HL-60 (cell line): ENCODE measurements around the gene SPATA6L.

Experiments
- DNase-seq, 2 experiments: peaks; one replicate each; pipeline ENCODE4 v3.0.0-alpha.2; 2010 to 2020; ENCODE audit warnings: low read depth in 1 of 2, low spot score in 1 of 2
- H3K27ac ChIP-seq: fragments of 250-450 bp; sonication (Bioruptor Pico); replicated peaks from 2 replicates; pipeline ENCODE4 v1.5.1; 2020; ENCODE audit warnings: mild to moderate bottlenecking, moderate library complexity
- H3K27me3 ChIP-seq: fragments of 250-450 bp; sonication (Bioruptor Pico); 2 replicates; pipeline ENCODE4 v1.5.1; 2021; ENCODE audit warnings: mild to moderate bottlenecking, moderate library complexity; ENCODE audit not compliant: insufficient read depth, poor library complexity, severe bottlenecking
- H3K4me3 ChIP-seq: replicated peaks from 2 replicates; pipeline ENCODE4 v1.5.1; 2011; ENCODE audit warnings: mild to moderate bottlenecking, control low read depth, low read length; ENCODE audit not compliant: insufficient read depth
- CTCF ChIP-seq: IDR thresholded peaks from one replicate; pipeline ENCODE4 v1.5.1; 2011; ENCODE audit warnings: low read length, control low read depth, inconsistent platforms; ENCODE audit not compliant: insufficient read depth
- GABPA ChIP-seq: IDR thresholded peaks from 2 replicates; pipeline ENCODE4 v1.6.1; 2012; ENCODE audit warnings: low read depth
- POLR2AphosphoS5 ChIP-seq: IDR thresholded peaks from 2 replicates; pipeline ENCODE4 v1.6.1; 2012; ENCODE audit warnings: low read depth
- REST ChIP-seq: IDR thresholded peaks from 2 replicates; pipeline ENCODE4 v1.6.1; 2012; ENCODE audit warnings: low read depth; ENCODE audit not compliant: insufficient replicate concordance
- SPI1 ChIP-seq: IDR thresholded peaks from 2 replicates; pipeline ENCODE4 v1.6.1; 2012; ENCODE audit warnings: low read depth, mild to moderate bottlenecking, borderline replicate concordance

Gene SPATA6L

GRCh38 chr9:4548811-4549725, 117.2 kb downstream of the SPATA6L start:
- Histone ChIP-seq H3K4me3 (no peak overlapping the region), H3K27ac (no peak overlapping the region), H3K27me3 (peaks cover 5% of the 10 kb centered on the region)
- no peak for DNase-seq
- TF ChIP-seq CTCF (no peak), GABPA (no peak), SPI1 (no peak), POLR2AphosphoS5 (no peak), REST (no peak)
